HG03354 (cell line): ENCODE measurements around the gene CXCL12.

Experiments
- ATAC-seq: cut with Tn5 transposase; IDR thresholded peaks from one replicate; pipeline ENCODE4 v1.9.1; 2021; ENCODE audit warnings: mild to moderate bottlenecking; ENCODE audit not compliant: unreplicated experiment, poor library complexity, severe bottlenecking

Gene CXCL12

DNA sequence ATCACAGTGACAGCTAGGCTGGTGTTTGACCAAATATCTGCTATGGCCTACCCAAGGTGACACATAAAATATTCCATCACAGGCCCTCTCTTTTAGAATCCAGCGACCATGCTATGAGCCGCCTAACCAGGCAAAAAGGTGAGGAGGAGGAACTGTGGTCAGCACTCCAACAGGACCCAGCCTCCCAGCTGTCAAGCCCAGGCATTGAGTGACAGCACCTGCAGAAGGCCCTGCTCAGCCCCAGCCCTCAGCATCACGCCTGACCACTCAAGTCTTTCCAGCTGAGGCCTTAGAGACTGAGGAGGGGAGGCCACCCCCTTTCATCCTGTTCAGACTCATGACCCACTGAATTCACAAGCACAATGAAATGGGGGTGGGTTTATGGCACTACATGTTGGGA lies 43.0 kb downstream of the CXCL12 start:
- ATAC-seq = no peak

DNA sequence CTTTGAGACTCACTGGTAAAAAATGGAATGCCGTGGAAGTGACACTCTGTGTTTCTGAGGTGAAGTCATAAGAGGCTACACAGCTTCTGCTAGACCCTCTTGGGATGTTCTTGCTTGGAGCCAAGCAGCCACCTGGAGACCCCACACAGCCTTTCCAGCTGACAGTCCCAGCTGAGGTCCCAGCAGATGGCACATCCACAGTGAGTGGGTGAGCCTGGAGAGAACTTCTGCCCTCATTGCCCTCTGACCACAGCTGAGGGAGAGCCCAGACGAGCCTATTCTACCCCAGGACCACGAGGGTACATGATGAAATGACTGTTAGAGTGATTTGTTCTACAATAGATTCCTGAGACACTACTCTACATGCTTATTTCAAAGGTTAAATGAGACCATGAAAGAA lies 44.3 kb downstream of the CXCL12 start:
- ATAC-seq = no peak

DNA sequence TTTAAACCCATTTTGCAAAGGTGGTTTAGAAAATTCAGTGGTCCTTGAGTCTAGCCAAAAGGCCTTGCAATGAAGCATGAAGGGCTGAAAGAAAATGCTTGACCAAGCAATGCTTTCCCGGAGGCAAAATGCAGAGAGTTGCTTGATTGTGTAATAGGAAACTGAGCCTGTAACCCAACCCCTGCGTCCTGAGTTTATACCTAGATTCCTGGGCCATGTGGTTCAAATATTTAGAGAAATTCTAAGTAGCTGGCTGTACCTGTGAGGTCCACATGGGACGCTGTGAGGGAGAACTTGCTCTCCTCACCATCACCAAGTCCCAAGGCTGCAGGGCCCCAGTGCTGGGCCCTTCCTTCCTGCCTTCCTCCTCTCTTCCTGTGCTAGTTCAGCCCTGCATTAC lies 45.7 kb downstream of the CXCL12 start:
- ATAC-seq = no peak

DNA sequence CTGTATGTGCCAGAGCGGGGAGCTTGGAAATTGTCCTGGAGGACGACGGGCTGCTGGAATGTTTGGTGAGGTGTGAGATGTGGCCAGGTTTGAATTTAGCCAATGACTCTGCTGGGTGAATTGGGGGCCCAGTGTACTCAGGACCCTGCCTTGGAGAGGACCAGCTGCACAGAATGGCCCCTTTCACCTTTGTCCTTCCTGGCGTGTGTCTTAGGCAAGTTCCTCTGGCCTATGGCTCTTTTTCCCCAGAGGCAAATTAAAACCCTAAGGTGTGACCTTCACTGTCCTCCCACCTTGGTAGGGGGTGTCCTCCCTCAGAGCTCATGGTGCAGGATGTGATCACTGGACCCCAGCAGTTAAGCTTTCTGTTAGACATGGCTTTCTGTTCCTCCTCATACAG lies 47.8 kb downstream of the CXCL12 start:
- no peak for ATAC-seq

DNA sequence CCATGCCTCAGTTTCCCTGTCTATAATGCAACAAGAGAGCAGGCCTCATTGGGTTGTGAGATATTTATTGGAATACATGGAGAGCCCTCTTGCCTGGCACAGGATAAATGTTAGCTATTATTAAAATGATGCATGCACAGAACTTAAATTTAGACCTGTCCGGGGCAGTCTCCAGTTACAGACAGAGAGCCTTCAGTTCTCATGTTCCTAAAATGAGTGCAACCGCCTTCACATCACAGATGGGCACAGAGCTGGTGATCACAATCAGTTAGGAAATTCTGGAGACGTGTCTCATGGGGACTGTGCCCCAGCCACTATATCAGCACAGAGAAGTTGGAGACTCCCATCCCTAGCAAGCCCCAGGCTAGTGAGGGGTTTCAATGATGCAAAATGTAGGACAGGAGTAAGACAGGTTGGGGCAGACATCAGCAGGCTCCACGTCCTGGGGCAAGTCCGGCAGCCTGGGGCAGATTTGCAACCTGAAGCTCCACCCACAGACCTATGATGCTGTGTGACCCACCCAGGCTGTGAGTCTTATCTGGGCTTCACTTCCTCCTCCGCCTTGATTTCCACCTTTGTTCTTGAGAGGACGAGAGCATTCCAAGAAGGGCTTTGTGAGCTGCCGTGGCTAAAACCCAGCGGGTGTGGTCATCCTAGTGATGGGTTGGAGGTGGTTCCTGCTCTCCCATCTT lies 49.4 kb downstream of the CXCL12 start:
- ATAC-seq = no peak

DNA sequence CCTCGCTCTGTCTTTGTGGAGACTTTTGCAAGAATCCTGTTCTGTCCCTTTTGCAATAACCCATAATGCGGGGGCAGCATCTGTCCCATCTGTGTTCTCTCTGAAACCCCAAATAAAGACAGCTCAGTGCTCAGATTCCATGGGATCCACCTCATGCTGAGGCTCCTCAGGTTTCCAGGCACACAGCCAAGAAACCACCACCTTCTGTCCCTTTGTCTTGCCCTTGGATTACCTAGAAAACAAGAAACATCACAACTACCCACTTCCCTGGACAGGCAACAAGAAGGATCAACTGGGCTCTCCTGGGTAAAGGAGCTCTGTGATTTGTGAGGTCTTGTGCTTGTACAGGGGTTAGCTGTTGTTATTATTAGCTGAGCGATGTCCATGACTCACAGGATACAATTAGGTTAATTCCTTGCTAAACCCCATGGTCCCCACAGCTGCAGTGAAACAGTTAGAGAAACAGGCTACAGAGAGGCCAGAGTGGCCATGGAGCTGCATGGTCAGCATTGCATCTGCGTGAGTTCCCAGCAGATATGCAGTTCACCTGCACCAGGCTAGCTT lies 50.2 kb downstream of the CXCL12 start:
- ATAC-seq = no peak

DNA sequence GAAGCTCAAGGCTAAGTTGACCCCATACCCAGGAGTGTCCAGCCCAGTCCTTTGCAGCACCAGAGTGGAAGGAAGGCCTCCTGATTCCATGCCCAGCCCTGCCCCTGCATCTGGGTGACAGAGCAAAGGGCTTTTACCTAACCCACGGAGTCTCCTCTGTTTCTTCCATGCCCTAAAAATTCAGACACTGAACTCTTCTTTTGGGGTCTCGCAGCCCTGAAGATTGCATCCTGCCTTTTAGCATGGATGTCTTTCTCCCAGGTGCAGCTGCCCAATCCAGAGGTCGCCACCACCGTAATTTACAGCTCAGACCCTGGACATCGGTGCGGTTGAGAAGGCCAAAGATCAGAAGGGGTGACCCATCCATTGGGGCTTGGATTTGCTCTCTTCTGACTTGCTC lies 50.8 kb downstream of the CXCL12 start:
- no peak for ATAC-seq

DNA sequence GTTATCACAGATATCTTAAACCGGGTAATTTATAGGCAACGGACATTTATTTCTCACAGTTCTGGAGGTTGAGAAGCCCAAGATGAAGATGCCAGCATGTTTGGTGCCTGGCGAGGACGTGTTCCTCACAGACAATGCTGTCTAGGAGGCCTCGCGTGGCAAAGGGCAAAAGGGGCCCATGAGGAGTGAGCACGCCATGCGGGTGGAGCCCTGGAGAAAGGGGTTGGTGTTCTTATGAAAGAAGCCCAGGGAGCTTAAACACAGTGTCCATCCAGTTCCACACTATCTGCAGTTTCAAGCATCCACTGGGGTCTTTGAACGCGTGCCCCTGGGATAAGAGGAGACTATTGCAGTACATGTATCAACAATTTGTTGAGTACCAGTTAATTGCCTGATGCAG lies 51.4 kb downstream of the CXCL12 start:
- ATAC-seq = no peak

DNA sequence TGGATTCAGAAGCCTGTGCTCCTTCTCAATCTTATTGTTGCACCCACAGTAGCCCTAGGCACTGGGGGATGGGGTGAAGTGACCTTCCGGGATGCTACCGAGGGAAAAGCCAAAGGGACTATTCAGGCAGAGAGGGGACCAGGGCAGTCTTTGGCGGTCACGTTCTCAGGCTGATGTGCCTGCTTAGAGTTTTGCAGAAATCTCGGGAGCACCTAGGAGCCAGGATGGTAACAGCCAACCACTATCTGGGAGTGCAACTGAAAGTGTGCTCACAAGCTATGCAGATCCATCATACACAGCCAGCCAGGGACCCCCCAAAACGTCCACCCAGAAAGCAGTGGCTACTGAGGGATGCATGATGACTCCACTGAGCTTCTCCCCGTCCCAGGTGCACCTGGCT lies 52.4 kb downstream of the CXCL12 start:
- ATAC-seq = no peak

DNA sequence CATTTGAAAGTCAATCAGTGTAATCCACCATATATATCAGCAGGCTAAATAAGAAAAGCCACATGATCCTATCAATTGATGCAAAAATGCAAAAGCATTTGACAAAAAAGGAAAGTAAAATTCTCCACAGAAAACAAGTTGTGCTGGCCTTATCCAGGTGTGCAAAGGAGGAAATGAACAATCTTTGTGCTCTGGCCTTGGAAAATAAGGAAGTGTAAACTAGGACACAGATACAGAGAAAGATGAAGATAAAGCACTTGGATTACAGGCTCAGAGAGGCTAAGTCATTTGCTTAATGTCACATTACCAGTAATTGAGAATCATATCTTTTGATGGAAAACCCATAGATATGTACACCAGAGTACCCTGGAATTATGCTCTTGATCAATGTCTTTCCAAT lies 54.5 kb downstream of the CXCL12 start:
- no peak for ATAC-seq

DNA sequence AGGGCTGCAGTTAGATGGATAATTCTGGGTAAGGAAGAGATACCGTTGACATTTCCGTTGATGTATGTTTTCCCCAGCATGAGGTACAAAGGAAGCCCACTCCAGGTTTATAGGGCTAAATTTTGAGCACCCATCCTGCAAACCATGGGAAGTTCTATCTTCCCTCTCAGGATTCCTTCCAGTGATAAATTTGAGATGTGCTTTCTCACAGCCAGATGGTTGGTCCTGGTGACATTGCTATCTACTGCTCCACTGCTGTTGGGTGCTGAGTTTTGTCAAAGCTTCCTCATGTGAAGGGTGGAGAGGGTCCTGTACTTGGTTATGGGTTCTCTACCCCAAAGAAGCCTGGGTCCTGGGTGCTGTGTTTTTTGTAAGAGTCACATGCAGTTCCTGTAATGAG lies 57.4 kb downstream of the CXCL12 start:
- no peak for ATAC-seq
